Measurements from ENCODE around the gene DPH3. TPM values are rescaled to one million over a fixed set of nuclear protein-coding genes. Genes with fewer than 3 reads are reported as not detected.

Gene DPH3
- total and polyA plus RNA-seq, 2 experiments from 2014 or later: 36.9 to 51.8 TPM

DNA sequence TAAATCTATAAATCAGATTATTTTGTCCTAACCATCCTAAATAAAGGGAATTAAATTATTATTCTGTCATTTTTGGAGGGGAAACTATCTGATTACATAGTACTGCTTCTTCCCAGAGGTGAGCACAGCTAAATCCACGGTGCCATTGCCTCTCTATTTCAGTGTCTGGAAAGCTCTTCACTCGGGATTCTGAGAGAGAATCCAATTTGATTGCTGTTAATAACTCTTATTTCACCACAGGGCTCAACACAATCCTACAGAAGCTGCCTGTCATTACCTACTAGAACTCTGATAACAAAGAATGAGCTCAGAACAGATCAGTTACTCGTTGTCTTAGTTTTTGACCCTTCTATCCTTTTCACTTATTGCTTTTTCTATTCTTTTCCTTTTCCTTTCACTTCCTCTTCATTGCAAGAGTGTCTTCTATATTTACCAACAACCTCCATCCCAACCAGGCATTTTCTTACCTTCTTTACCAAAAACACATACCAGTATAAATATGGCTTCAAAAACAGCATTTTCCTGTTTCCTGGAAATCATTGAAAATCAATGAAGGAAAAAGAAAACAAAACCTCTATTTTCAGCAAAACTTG, 30.7 kb upstream of the DPH3 start:
- no peak overlapping the region for H3K4me2 ChIP-seq
- no peaks in the 10 kb centered on the region for H3K36me3 ChIP-seq (replicated peaks; ENCODE audit: insufficient read depth, low read depth)
- no peaks in the 10 kb centered on the region for H4K20me1 ChIP-seq (ENCODE audit: insufficient read depth, poor library complexity, severe bottlenecking)
- H3K79me2 ChIP-seq: no peaks in the 10 kb centered on the region
- H3K27ac ChIP-seq: no peak overlapping the region
- H3K27me3 ChIP-seq: no peaks in the 10 kb centered on the region
- no peaks in the 10 kb centered on the region for H3K9me2 ChIP-seq (replicated peaks; ENCODE audit: insufficient read depth)
- H3K9me3 ChIP-seq (ENCODE audit: low read depth): no peaks in the 10 kb centered on the region
- no peak overlapping the region for H3K4me3 ChIP-seq
- no peak overlapping the region for H2AFZ ChIP-seq
- TF ChIP-seq, protein P1, sequence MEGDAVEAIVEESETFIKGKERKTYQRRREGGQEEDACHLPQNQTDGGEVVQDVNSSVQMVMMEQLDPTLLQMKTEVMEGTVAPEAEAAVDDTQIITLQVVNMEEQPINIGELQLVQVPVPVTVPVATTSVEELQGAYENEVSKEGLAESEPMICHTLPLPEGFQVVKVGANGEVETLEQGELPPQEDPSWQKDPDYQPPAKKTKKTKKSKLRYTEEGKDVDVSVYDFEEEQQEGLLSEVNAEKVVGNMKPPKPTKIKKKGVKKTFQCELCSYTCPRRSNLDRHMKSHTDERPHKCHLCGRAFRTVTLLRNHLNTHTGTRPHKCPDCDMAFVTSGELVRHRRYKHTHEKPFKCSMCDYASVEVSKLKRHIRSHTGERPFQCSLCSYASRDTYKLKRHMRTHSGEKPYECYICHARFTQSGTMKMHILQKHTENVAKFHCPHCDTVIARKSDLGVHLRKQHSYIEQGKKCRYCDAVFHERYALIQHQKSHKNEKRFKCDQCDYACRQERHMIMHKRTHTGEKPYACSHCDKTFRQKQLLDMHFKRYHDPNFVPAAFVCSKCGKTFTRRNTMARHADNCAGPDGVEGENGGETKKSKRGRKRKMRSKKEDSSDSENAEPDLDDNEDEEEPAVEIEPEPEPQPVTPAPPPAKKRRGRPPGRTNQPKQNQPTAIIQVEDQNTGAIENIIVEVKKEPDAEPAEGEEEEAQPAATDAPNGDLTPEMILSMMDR (IDR thresholded peaks at IDR 0.05; ENCODE audit: poor library complexity): no peak
- TF ChIP-seq EZH2 (IDR thresholded peaks at IDR 0.05; ENCODE audit: borderline replicate concordance) (no peak), EZH2phosphoT487 (IDR thresholded peaks at IDR 0.05; ENCODE audit: low read depth, severe bottlenecking, unreplicated experiment) (no peak)
- H3K4me1 ChIP-seq (ENCODE audit: insufficient read depth): no peaks in the 10 kb centered on the region
- 92% methylated on average over 3 of the region's 3 CpGs for WGBS (ENCODE audit: low lambda C conversion rate, missing lambda C conversion rate)
- DNase-seq (ENCODE audit: low spot score): no peak

DNA sequence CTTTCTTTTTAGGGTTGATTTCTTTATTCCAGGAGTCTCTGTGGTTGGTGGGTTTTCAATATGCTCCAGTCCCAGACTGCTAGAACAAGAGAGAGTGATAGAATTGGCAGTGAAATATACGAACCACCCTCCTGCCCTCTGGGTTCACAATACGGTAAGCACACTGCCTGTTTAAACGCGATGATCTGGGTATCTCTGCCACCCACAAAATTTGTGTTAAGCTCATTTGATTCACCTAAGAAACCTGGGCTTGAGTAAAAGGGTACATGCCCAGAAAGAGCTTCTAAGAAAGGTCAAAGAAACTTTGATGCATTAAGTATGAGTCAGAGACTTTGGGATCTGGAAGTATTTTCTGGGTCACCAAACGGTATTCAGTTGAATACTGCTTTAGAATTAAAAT, 30.1 kb upstream of the DPH3 start:
- 92% methylated on average over 5 of the region's 5 CpGs for WGBS (ENCODE audit: low lambda C conversion rate, missing lambda C conversion rate)
- no peaks in the 10 kb centered on the region for H3K79me2 ChIP-seq

DNA sequence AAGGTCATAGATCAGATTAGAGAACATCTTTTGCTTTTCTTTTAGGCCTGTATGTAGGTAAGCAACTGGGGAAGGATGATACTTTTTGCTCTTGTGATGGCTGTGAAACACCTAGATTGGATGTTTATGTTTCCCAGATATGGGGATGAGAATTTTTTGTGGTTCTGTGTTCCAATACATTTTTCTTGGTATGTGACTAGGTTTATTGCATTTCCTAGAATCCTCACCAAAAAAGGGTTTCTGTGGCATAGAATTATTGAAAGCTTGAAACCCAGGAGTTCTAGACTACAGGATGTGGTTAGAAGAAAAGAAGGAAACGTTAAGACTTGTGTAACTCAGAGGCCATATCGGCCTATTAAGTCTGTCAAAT, 26.1 kb upstream of the DPH3 start:
- Histone ChIP-seq H4K20me1 (ENCODE audit: insufficient read depth, poor library complexity, severe bottlenecking) (no peaks in the 10 kb centered on the region), H3K27ac (no peak overlapping the region), H3K4me1 (ENCODE audit: insufficient read depth) (no peaks in the 10 kb centered on the region), H3K4me2 (no peak overlapping the region), H3K9me2 (replicated peaks; ENCODE audit: insufficient read depth) (no peaks in the 10 kb centered on the region), H3K36me3 (replicated peaks; ENCODE audit: insufficient read depth, low read depth) (no peaks in the 10 kb centered on the region), H2AFZ (no peak overlapping the region), H3K9me3 (ENCODE audit: low read depth) (no peaks in the 10 kb centered on the region), H3K27me3 (no peaks in the 10 kb centered on the region), H3K4me3 (no peak overlapping the region), H3K79me2 (no peaks in the 10 kb centered on the region)
- no peak for DNase-seq (ENCODE audit: low spot score)
- 78% methylated on average over 2 of the region's 2 CpGs for WGBS (ENCODE audit: low lambda C conversion rate, missing lambda C conversion rate)
- TF ChIP-seq EZH2phosphoT487 (IDR thresholded peaks at IDR 0.05; ENCODE audit: low read depth, severe bottlenecking, unreplicated experiment) (no peak), EZH2 (IDR thresholded peaks at IDR 0.05; ENCODE audit: borderline replicate concordance) (no peak)
- TF ChIP-seq, protein P1 (IDR thresholded peaks at IDR 0.05; ENCODE audit: poor library complexity): no peak

More for the DNA sequence above, 30.1 kb upstream of the DPH3 start:
- H3K27me3 ChIP-seq: no peaks in the 10 kb centered on the region
- no peaks in the 10 kb centered on the region for H4K20me1 ChIP-seq (ENCODE audit: insufficient read depth, poor library complexity, severe bottlenecking)
- H3K4me1 ChIP-seq (ENCODE audit: insufficient read depth): no peaks in the 10 kb centered on the region
- no peak overlapping the region for H3K4me3 ChIP-seq
- TF ChIP-seq EZH2 (IDR thresholded peaks at IDR 0.05; ENCODE audit: borderline replicate concordance) (no peak), EZH2phosphoT487 (IDR thresholded peaks at IDR 0.05; ENCODE audit: low read depth, severe bottlenecking, unreplicated experiment) (no peak)
- TF ChIP-seq, protein P1 (IDR thresholded peaks at IDR 0.05; ENCODE audit: poor library complexity): no peak
- H3K9me3 ChIP-seq (ENCODE audit: low read depth): no peaks in the 10 kb centered on the region
- H3K4me2 ChIP-seq: no peak overlapping the region
- H2AFZ ChIP-seq: no peak overlapping the region
- no peaks in the 10 kb centered on the region for H3K36me3 ChIP-seq (replicated peaks; ENCODE audit: insufficient read depth, low read depth)
- no peaks in the 10 kb centered on the region for H3K9me2 ChIP-seq (replicated peaks; ENCODE audit: insufficient read depth)
- no peak overlapping the region for H3K27ac ChIP-seq
- no peak for DNase-seq (ENCODE audit: low spot score)
